NOMO-1 treated with dmso at 0.1 percent for 144 hours (cell line): ENCODE data around the gene CAPZB.
A peak's percentile ranks its signal among the peaks of the same experiment; 100 is the strongest.
"Not testable (repeated sequence)": the region's sequence is repeated elsewhere in the genome, so short reads cannot be mapped to it uniquely, and the experiment has no call there.

Source experiments
- DNase-seq: peaks from one replicate; lab custom pipeline; 2025; ENCODE audit not compliant: unreplicated experiment; lab: John Stamatoyannopoulos, UW

Gene CAPZB

DNA sequence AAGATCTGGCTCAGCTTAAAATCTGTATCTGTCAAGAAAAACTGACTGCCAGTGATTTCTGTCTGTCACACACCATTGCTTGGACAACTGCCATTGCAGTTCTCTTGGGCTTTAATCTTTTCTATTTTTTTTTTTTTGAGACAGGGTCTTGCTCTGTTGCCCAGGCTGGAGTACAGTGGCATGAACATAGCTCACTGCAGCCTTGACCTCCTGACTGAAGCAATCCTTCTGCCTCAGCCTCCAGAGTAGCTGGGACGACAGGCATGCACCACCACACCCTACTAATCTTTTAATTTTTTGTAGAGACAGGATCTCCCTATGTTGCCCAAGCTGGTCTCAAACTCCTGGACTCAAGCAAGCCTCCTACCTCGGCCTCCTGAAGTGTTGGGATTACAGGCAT is 14.5 kb upstream of the CAPZB start:
- DNase-seq = not testable (repeated sequence)

DNA sequence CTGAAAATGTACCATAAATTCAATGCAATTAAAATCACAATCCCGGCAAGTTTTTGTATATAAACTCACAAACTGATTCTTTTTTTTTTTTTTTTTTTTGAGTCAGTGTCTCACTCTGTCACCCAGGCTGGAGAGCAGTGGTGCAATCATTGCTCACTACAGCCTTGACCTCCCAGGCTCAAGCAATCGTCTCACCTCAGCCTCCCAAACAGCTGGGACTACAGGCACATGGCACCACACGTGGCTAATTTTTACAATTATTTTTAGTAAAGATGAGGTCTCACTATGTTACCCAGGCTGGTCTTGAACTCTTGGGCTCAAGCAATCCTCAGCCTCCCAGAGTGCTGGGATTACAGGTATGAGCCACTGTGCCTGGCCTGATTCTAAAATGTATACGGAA is 12.1 kb upstream of the CAPZB start:
- DNase-seq = not testable (repeated sequence)

DNA sequence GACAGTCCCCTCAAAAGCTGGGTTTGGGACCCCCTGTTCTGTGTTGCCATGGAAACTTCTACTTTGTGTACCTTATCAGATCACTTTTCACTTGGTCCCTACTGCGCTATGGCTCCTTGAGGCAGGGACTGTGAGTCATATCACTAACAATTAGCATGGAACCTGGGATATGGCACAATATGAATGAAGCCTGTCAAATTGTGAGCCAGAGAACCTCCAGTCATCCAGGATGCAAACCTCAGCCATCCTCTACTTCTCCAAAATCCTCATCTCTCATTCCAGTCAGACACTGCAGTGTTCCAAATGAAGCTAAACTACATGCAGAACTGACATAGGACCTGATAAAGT is 11.2 kb upstream of the CAPZB start:
- DNase-seq = no peak

DNA sequence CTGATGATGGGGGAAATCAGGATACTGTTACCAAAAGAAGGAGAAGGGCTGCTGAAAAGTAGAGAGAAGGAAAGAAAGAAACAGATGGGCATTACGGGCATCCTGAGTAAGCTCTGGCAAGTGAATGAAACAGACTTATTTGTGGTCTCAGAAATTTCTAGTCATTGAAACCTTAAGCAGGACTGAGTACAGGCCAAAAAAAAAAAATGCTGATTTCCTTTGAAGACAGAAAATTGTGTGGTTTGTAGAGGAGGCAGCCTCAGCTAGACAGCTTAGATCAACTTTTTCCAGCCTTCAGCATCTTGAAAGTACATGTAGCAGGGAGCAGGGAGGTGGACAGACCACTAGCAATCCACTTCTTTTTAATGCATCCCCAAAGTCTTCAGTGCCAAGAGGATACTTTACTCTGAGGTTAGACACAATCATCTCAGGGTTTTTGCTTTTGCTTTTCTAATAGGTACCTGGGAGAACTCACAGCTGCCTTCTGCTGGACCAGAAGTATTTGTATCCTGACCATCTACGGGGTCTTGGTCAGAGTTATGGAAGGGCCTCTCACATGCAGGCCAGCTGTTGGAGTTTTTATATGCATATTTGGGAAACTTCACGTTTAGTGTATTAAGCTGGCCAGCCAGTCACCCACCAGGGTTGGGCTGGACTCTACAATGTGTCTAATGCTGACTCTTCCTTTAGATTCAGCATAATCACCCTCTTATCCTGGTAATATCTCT is 10.6 kb upstream of the CAPZB start:
- DNase-seq = no peak

DNA sequence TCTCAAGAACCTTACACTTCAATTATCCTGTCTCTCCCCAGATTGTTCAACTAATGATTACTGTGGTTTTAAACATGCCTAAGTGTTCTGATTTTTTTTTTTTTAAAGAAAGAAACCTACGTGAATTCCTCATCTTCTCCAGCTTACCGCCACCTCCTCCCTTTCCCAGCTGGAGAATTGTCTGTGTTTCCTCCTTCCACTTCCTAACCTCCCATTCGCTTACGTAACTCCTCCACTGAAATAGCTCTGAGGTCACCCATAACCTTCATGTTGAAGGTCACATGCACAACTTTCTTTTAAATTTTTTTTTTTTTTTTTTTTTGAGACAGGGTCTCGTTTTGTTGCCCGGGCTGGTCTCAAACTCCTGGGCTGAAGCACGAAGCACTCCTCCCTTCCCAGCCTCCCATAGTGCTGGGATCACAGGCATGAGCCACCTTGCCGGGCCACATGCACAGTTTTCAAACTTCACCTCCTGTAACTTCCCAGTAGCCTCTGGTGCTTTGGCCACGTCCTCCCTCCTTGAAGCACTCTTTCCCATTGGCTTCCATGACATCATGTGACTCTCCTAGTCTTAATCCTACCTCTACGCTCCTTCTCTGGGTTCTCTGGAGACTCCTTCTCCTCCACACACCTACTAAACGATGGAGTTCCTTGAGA is 9.8 kb upstream of the CAPZB start:
- DNase-seq = no peak

DNA sequence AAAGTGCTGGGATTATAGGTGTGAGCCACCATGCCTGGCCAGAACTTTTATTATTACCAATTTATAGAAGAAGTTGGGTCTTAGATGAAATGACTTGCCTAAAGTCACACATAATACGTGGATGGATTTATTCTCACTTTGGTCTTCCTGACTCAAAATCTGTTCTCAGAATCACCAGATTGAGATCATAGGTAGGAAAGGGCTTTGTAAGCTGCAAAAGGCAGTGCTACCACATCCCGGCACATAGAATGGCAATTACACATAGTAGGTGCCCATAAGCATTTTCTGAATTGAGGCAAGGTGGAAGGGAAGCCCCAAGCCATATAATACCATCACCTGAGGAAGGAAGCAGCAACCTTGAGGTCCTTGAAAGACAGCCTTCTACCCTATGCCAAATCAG is 8.2 kb upstream of the CAPZB start:
- no peak for DNase-seq

DNA sequence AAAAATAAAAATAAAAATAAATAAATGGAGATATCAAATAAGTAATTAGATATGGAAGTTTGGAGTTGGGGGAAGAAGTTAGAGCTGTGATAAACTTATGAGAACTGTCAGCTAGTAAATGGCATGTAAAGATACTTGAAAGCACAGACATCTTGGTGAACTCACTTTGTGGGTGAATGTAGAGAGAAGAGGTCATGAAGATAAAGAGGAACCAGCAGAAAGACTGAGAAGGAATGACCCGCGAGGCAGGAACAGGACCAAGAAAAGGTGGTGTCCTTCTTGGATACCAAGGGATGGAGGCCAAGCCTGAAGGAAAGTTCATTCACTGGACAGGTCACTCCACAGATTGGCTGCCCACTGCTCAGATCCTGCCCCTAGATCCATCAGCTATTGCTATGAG is 4.7 kb upstream of the CAPZB start:
- no peak for DNase-seq

DNA sequence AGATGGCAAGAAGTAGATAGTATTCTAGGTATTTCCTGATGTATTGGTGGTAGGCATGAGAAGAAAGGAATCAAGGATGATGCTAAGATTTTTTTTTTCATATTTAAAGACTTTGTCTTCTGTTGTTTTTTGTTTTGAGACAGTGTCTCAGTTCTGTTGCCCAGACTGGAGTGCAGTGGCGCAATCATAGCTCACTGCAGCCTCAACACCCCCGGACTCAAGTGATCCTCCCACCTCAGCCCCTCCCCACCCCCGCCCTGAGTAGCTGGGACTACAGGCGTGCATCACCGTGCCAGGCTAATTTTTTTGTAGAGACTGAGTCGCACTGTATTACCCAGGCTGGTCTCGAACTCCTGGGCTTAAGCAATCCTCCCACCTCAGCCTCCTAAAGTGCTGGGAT is 2.8 kb upstream of the CAPZB start:
- DNase-seq = no peak

DNA sequence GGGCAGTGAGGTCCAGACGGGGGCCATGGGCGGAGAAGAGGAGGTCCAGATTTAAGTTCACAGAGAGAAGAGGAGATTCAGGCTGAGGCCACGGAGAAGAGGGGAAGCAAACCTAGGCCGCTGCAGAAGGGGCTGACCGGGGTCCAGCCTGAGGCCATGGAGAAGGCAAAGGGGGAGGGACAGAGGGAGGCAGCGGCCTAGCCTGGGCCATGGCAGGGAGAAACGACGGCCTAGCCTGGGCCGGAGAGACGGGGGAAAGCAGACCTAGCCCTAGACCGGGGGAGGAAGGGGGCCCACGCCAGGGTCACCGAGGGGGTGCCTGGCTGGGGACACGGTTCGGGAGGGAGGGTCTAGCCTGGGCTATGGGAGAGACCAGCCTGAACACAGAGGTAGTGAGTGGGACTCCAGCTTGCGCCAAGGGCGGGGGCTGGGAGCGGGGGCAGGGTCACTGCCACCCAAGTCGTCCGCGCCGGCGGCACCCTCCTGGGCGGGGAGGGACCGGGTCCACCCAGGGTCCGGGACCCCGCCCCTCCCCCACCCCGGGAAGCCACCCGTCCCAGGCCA is 459 bp downstream of the CAPZB start:
- peak; percentile 15 for DNase-seq

DNA sequence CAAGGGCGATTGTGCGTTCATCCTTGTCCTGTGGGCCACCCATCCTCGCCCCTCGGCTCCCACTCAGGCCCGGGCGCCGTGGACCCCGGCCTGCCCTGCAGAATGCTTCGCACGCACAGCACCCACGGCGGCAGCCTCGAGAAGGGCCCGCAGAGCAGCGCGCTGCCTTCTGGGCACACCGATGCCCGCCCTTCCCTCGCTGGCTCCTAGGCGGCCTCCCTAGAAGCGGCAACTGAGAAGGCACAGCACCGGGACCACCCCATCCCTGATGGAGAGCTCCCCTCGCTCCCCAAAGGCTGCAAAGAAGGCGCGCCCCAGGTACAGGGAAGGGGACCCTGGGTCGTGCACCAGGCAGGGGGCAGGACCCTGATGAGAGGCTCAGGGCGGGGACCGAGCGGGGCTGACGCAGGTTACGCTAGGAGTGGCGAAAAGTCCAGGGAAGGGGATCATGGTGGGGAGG is 971 bp downstream of the CAPZB start:
- no peak for DNase-seq

DNA sequence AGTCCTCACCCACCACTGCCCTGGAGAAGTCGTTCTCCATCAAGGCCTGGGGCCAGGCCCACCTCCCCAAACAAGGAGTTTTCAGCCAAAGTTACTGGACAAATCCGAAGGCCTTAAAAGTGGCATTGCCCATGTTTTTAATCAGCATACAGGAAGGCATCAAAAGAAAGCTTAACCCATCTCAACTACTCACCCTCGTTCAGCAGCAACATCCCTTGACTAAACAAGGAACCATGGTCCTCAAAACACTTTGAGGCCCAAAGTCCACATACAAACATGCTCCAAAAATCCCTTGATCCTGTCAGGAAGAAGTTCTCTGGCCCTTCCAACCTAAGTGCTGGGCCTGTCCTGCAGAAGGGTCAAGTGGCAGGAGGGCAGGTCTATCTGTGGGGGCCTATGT is 1.6 kb downstream of the CAPZB start:
- no peak for DNase-seq

DNA sequence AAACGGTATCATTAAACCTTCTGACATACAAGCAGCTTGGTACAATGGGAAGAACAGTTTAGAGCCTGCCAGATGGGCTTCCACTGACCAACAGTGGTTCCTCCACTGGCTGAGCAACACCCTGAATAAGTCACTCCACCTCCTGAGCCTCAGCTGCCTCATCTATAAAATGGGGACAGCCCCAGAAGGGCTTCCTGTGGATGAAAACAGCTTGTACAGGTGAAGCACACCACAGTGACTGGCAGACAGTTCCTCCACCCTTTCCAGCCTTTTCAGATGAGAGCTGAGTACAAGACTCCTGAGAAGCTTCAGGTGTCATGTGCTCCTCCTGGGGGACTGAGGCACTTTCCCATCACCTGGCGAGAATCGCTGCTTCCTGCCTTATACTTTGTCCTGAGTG is 2.1 kb downstream of the CAPZB start:
- DNase-seq = no peak

DNA sequence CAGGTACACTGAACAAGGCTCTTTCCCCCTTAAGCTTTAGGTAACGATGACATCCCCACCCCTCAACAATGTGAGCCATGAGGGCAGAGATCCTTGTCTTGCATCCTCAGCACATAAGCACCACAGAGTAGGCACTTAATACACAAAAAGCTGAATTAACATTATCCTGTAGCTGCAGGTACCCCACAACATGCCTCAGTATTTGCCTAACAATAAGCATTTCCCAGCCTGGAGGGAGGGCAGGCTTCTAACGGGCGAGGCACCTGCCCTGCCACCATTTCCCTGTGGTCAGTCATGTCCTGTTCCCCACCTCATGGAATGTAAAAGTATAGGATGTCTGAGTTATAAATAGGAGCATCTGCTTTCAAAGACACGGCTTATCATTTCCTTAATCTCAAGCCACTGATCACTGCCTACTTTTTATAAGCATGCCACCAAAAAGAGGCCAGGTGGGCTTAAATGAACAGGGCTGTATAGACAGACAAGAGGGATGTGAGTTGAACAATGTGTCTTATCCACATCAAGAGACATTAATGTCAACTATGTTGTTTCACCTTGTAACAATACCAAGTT is 3.4 kb downstream of the CAPZB start:
- no peak for DNase-seq

DNA sequence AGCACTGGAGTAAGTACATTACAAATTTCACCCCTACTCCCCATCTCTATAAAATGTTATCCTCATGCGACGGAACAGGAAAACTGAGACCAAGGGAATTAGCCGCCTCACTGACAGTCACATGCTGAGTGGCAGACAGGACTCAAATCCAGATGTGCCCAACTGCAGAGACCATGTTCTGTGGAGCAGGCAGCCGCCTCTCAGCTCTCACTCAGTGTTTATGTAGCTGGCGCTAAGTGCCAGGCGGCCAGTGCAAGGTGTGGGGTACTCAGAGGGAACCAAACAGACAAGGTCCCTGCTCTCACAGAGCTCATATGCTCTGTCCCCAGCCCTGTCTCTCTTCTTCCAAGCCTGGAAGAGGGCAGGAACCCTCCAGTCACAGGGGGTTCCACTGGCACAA is 5.1 kb downstream of the CAPZB start:
- DNase-seq = no peak

DNA sequence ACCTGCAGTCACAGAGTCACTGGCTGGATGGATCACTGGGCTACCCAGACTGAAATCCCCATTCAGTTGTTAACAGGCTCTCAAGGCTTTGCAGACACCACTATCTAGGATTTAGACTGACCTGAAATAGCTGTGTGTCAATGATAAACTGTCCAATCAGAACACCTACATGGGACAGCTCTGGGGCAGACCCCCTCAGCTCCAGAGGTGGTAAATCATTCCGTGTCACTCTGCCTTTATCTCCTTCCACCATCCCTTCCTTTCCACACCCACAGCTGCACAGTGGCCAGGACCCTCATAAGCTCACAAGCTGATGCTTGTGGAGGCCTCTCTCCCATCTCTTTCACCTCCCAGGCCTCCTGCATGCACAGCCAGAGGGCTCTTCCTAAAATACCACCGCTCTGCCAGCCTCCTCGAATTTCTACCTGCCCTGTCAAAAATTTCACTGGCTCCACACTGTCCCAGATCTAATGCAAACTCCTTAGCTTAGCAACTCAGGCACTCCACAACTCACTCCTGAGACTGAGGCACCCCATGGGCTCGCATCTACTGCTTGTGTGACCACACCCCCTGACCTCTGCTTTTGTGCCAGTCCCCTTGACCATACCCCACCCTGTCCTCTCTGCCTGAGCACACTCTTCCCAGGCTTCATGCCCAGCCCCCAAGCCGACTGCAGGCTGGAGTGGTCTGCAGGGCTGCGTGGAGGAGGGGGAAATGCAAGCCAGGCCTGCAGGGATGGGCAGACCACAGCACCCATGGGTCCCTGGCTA is 5.8 kb downstream of the CAPZB start:
- no peak for DNase-seq

DNA sequence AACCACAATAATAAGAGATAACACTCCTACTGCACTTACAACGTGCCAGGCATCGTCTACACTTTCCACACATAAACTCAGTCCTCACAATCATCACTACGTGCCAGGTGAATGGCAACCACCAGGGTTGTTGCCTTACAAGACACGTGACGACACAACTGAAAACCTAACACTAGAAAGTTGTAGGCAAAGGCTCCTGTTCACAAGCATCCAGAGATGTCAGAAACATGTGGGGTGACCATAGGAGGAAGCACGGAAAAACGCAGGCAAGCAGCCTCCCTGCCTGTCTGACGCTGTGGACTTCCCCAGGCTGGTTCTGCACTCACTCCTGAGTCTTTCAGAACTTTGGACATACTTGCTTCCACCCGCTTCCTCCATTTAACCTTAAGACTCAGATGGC is 7.0 kb downstream of the CAPZB start:
- no peak for DNase-seq

DNA sequence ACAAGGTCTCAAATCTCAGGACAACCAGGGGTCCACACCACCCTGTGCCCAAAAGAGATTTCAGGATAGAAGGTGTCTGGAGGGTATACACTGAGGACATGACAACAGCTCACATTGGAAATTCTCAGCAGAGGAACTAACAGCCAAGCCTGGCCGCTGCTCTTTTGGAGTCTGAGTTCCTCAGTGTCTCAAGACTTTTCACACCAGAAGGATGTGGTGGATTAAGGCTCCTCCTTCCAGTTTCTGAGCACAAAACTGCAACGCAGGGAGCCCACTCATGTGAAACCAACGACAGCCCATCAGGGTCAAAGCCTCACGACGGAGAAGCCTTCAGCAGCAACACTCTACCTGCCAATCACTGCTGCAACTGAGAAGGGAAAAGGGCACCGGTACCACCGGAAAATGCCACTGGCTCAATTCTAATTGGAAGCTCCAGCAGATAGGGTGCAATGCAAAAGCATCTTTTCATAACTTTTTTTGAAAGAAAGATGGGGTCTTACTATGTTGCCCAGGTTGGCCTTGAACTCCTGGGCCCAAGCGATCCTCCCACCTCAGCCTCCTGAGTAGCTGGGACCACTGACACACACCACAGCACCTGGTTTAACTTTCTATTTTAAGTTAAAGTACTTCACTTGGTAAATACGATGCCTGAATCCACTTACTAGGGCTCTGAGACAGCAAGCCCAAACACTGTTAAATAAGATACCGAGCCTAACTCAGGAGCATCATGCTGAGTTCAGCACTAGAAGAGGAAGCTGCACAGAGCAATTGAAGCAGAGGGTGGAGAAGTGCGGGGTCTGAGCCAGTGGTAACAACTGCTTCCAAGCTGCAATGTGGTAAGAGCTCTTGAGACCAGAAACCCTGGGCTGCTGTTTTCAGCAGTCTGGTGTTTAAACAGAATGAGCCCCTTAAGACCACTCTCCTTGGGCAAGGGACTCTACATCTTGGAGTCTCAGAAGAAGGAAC is 7.8 kb downstream of the CAPZB start:
- peak; percentile 80 for DNase-seq

DNA sequence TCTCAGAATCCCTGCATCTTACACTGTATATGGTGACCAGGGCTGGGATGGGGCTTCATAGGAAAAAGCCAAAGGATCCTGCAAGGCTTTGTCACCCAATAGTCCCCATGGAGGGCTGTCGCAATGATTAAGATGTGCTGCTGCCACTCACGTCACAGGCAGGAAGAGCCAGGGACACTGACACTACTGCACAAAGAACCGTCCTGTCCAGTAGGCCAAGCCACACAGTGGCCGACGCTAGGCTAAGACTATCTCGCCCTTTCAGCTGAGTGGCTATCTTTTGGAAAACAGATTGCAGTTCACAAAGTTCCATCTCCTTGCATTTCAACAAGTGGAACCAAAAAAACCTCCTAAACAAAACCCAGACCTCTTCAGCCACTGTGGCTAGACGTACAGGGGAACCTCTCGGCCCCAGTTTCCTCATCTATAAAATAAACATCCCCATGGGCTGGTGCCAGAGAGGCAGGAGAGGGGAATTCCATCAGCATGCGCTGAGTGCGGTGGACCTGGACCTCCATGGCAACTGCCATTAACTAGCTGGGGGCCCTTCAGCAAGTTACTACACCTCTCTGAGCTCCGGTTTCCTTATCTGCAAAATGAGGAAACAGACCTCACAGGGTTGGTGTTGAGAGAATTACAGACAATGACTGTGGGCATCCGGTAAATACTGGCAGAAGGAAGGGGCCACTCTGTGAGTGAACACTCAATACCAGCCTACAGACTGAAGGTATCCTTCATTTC is 8.7 kb downstream of the CAPZB start:
- peak; percentile 94 for DNase-seq

DNA sequence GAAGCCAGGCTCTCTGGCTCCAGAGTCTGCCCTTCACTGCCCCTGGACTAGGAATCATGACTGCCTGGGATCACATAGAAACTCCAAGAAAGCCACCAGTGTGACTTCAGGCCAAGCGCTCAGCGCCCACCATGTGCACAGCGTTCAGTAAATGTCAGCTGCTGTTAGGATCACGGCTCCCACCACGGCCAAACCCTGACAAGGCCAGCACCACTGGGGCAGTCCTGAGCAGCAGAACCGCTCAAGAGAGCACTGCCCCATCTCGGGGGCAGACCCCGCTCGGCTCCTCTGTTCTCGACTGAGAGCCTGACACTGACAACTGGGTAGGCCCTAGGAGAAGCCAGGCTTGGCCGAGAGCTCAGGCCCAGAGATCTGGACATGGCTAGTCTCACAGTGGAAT is 10.0 kb downstream of the CAPZB start:
- DNase-seq = no peak

DNA sequence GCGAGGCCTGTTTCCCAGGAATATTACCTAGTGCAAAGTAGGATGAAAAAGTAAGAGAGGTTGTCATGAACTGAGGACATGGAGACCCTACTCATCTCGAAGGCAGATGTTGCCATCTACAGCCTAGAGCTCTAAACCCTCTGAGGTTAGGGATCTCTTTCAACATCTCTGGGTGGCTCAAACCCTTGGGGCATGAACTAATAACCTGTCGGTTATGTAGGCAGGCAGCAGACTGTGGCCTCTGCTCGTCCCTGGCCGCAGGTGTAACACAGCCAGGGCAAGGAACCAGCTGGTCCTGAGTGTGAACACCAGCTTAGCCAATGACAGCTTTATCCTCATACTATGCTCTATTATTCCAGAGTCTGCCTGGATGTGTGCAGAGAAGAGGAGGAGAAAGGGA is 13.2 kb downstream of the CAPZB start:
- DNase-seq = no peak
